ENCODE data around the gene GALK2. TPM values are rescaled to one million over a fixed set of nuclear protein-coding genes. Genes with fewer than 3 reads are reported as not detected.

GALK2 gene
- total RNA-seq, 6 experiments from 2014 or later = 17.5 to 24.7 (median 21.6) TPM

GRCh38 chr15:49154359-49154758, 15.7 kb upstream of the GALK2 start:
- Mint-ChIP-seq H3K27me3 (ENCODE audit: insufficient read depth) (peaks cover 2% of the 10 kb centered on the region), H3K4me1 (ENCODE audit: low read depth) (peaks cover 59% of the 10 kb centered on the region), H3K9me3 (no peaks in the 10 kb centered on the region), H3K36me3 (ENCODE audit: low read depth) (peaks cover 28% of the 10 kb centered on the region), H3K27ac (peak overlapping the region; percentile 99), H3K4me3 (peak overlapping the region; percentile 100)
- no peak for DNase-seq
- no peak for TF ChIP-seq CTCF (IDR thresholded peaks at IDR 0.05)

GRCh38 chr15:49154799-49155109, 15.3 kb upstream of the GALK2 start:
- peaks cover 2% of the 10 kb centered on the region for H3K27me3 Mint-ChIP-seq (ENCODE audit: insufficient read depth)
- DNase-seq = no peak
- no peak for TF ChIP-seq CTCF (IDR thresholded peaks at IDR 0.05)
- H3K36me3 Mint-ChIP-seq (ENCODE audit: low read depth) = peaks cover 28% of the 10 kb centered on the region
- no peaks in the 10 kb centered on the region for H3K9me3 Mint-ChIP-seq
- H3K4me1 Mint-ChIP-seq (ENCODE audit: low read depth) = peaks cover 58% of the 10 kb centered on the region
- H3K4me3 Mint-ChIP-seq = peak overlapping the region; percentile 100
- peak overlapping the region; percentile 99 for H3K27ac Mint-ChIP-seq

- Mint-ChIP-seq H3K36me3 (ENCODE audit: low read depth) (peaks cover 28% of the 10 kb centered on the region), H3K4me1 (ENCODE audit: low read depth) (peaks cover 56% of the 10 kb centered on the region), H3K27ac (peak within 1 kb of the TSS; percentile 99), H3K4me3 (peak within 1 kb of the TSS; percentile 100), H3K27me3 (ENCODE audit: insufficient read depth) (peaks cover 2% of the 10 kb centered on the region), H3K9me3 (no peaks in the 10 kb centered on the region)
- no peak for TF ChIP-seq CTCF (IDR thresholded peaks at IDR 0.05)
- DNase-seq = peak; percentile 99
Measured at GRCh38 chr15:49155110-49155833, 14.8 kb upstream of the GALK2 start, which contains the start of gene COPS2. COPS2 (minus strand) TSS chr15:49155599; CDS start chr15:49155578, 21 bp downstream.

GRCh38 chr15:49155834-49156627, 14.0 kb upstream of the GALK2 start:
- H3K9me3 Mint-ChIP-seq = no peaks in the 10 kb centered on the region
- peaks cover 2% of the 10 kb centered on the region for H3K27me3 Mint-ChIP-seq (ENCODE audit: insufficient read depth)
- H3K4me1 Mint-ChIP-seq (ENCODE audit: low read depth) = peaks cover 52% of the 10 kb centered on the region
- H3K27ac Mint-ChIP-seq = peak overlapping the region; percentile 99
- peak; percentile 25 for DNase-seq
- no peak for TF ChIP-seq CTCF (IDR thresholded peaks at IDR 0.05)
- H3K4me3 Mint-ChIP-seq = peak overlapping the region; percentile 100
- H3K36me3 Mint-ChIP-seq (ENCODE audit: low read depth) = peaks cover 28% of the 10 kb centered on the region

GRCh38 chr15:49163678-49164077, 6.4 kb upstream of the GALK2 start:
- TF ChIP-seq CTCF (IDR thresholded peaks at IDR 0.05) = no peak
- no peak overlapping the region for H3K4me3 Mint-ChIP-seq
- H3K27ac Mint-ChIP-seq = no peak overlapping the region
- H3K9me3 Mint-ChIP-seq = no peaks in the 10 kb centered on the region
- H3K27me3 Mint-ChIP-seq (ENCODE audit: insufficient read depth) = no peaks in the 10 kb centered on the region
- peaks cover 15% of the 10 kb centered on the region for H3K4me1 Mint-ChIP-seq (ENCODE audit: low read depth)
- no peak for DNase-seq
- peaks cover 8% of the 10 kb centered on the region for H3K36me3 Mint-ChIP-seq (ENCODE audit: low read depth)
